H1 (cell line): ENCODE data around the gene KIAA0513. TPM values are rescaled to one million over a fixed set of nuclear protein-coding genes. Genes with fewer than 3 reads are reported as not detected.

ENCODE experiments used
- CTCF ChIA-PET: fragments of 300-600 bp; sonication (Branson Sonifier 250); formaldehyde crosslinking; loops from one replicate; lab custom pipeline; 2021; ENCODE audit not compliant: partially characterized antibody; lab: Charles Lee
- POLR2A ChIA-PET: fragments of 300-600 bp; sonication (Branson Sonifier 250); formaldehyde crosslinking; loops from one replicate; lab custom pipeline; 2021; ENCODE audit warnings: inconsistent platforms; ENCODE audit not compliant: partially characterized antibody; lab: Charles Lee
- DNase-seq, 2 experiments: peaks; one replicate each; pipeline versions ENCODE4 v3.0.0 to v3.0.0-alpha.2; 2010 to 2022; ENCODE audit warnings: low spot score in 2 of 2, low read depth in 1 of 2, mixed read lengths in 1 of 2
- FAIRE-seq: peaks from 2 replicates; lab custom pipeline; 2011; peaks lifted over from hg19 to GRCh38; lab: Jason Lieb, UNC
- H2AFZ ChIP-seq: 2 replicates; pipeline ENCODE4 v1.8.1; 2012; ENCODE audit warnings: low read length, inconsistent platforms
- H2AK5ac ChIP-seq: 2 replicates; pipeline ENCODE4 v1.6.1; 2013; ENCODE audit warnings: low read depth, low read length
- H2BK120ac ChIP-seq: replicated peaks from 2 replicates; pipeline ENCODE3; 2013; ENCODE audit warnings: low read depth, low read length, inconsistent platforms
- H2BK12ac ChIP-seq: 2 replicates; pipeline ENCODE4 v1.6.1; 2013; ENCODE audit warnings: low read depth, low read length
- H2BK15ac ChIP-seq: 2 replicates; pipeline ENCODE4 v1.6.1; 2013; ENCODE audit warnings: low read length
- H2BK20ac ChIP-seq: 2 replicates; pipeline ENCODE4 v1.6.1; 2013; ENCODE audit warnings: low read length
- H2BK5ac ChIP-seq: 2 replicates; pipeline ENCODE4 v1.6.1; 2013; ENCODE audit warnings: low read depth, low read length
- H3K14ac ChIP-seq: 2 replicates; pipeline ENCODE4 v1.6.1; 2013; ENCODE audit warnings: inconsistent platforms; ENCODE audit not compliant: insufficient read length
- H3K18ac ChIP-seq: 2 replicates; pipeline ENCODE4 v1.6.1; 2013; ENCODE audit warnings: low read length; ENCODE audit errors: extremely low read depth
- H3K23ac ChIP-seq: 2 replicates; pipeline ENCODE4 v1.6.1; 2013; ENCODE audit warnings: inconsistent platforms; ENCODE audit not compliant: insufficient read length
- H3K23me2 ChIP-seq: 2 replicates; pipeline ENCODE4 v1.6.1; 2013; ENCODE audit warnings: low read depth, low read length
- H3K27ac ChIP-seq: 2 replicates; pipeline ENCODE4 v1.6.1; 2011; ENCODE audit warnings: low read depth, low read length, inconsistent platforms
- H3K27me3 ChIP-seq, 4 experiments: replicated peaks in 1 of 4; 1 replicate in 1 of 4; 2 replicates in 3 of 4; pipeline versions ENCODE4 v1.6.1 to v1.8.1; 2011 to 2013; ENCODE audit warnings: low read length in 3 of 4, mild to moderate bottlenecking in 3 of 4, inconsistent platforms in 2 of 4, mixed read lengths in 2 of 4, moderate library complexity in 1 of 4; ENCODE audit not compliant: control insufficient read depth in 3 of 4, insufficient read depth in 3 of 4; ENCODE audit errors: extremely low read depth in 1 of 4
- H3K36me3 ChIP-seq, 4 experiments: 2 replicates each; pipeline versions ENCODE4 v1.6.1 to v1.8.1; 2011 to 2013; ENCODE audit warnings: mild to moderate bottlenecking in 4 of 4, low read length in 3 of 4, moderate library complexity in 2 of 4, control low read depth in 1 of 4, inconsistent platforms in 1 of 4; ENCODE audit not compliant: insufficient read depth in 4 of 4, control insufficient read depth in 2 of 4
- H3K4ac ChIP-seq: replicated peaks from 2 replicates; pipeline ENCODE3; 2013; ENCODE audit warnings: low read length, low read depth, mixed read lengths, inconsistent platforms; ENCODE audit not compliant: insufficient read length
- H3K4me1 ChIP-seq, 4 experiments: replicated peaks in 1 of 4; 1 replicate in 1 of 4; 2 replicates in 3 of 4; pipeline versions ENCODE4 v1.6.1 to v1.8.1; 2011 to 2013; ENCODE audit warnings: low read length in 3 of 4, inconsistent platforms in 2 of 4, mixed read lengths in 1 of 4; ENCODE audit not compliant: insufficient read depth in 4 of 4, control insufficient read depth in 3 of 4
- H3K4me2 ChIP-seq, 2 experiments: 2 replicates each; pipeline versions ENCODE4 v1.6.1 to v1.8.1; 2011 to 2013; ENCODE audit warnings: low read depth in 2 of 2, low read length in 2 of 2, control low read depth in 1 of 2, inconsistent platforms in 1 of 2, mild to moderate bottlenecking in 1 of 2; ENCODE audit not compliant: insufficient read depth in 1 of 2
- H3K4me3 ChIP-seq, 4 experiments: fragments of 200-600, 300-600 bp in 1 of 4; sonication (generic), shearing (Covaris generic), sonication (Bioruptor Twin) in 1 of 4; 2 replicates each; pipeline versions ENCODE4 v1.5.1 to v1.8.1; 2011 to 2016; ENCODE audit warnings: low read length in 4 of 4, low read depth in 3 of 4, control low read depth in 2 of 4, inconsistent platforms in 2 of 4, mild to moderate bottlenecking in 2 of 4, mixed read lengths in 1 of 4, moderate library complexity in 1 of 4; ENCODE audit not compliant: insufficient read depth in 2 of 4; ENCODE audit errors: extremely low read depth in 1 of 4
- H3K56ac ChIP-seq: replicated peaks from 2 replicates; pipeline ENCODE3; 2013; ENCODE audit warnings: low read depth, mild to moderate bottlenecking, mixed read lengths, low read length, inconsistent platforms; ENCODE audit not compliant: insufficient read length
- H3K79me1 ChIP-seq: 2 replicates; pipeline ENCODE4 v1.6.1; 2013; ENCODE audit warnings: low read depth, low read length, control low read depth
- H3K79me2 ChIP-seq, 2 experiments: 2 replicates each; pipeline versions ENCODE4 v1.6.1 to v1.8.1; 2012 to 2013; ENCODE audit warnings: low read length in 2 of 2, mild to moderate bottlenecking in 2 of 2, inconsistent platforms in 1 of 2; ENCODE audit not compliant: insufficient read depth in 2 of 2, control insufficient read depth in 1 of 2
- H3K9ac ChIP-seq, 4 experiments: replicated peaks in 1 of 4; 1 replicate in 1 of 4; 2 replicates in 3 of 4; pipeline versions ENCODE4 v1.6.1 to v1.8.1; 2011 to 2013; ENCODE audit warnings: low read depth in 3 of 4, low read length in 3 of 4, control low read depth in 2 of 4, mild to moderate bottlenecking in 2 of 4, moderate library complexity in 2 of 4, inconsistent platforms in 1 of 4; ENCODE audit errors: extremely low read depth in 1 of 4
- H3K9me3 ChIP-seq, 2 experiments: 2 replicates each; pipeline versions ENCODE4 v1.6.1 to v1.8.1; 2012 to 2013; ENCODE audit warnings: mild to moderate bottlenecking in 2 of 2, moderate library complexity in 2 of 2, control low read depth in 1 of 2, inconsistent platforms in 1 of 2, low read depth in 1 of 2, low read length in 1 of 2, mixed read lengths in 1 of 2; ENCODE audit not compliant: insufficient read depth in 2 of 2
- H4K20me1 ChIP-seq, 2 experiments: replicated peaks in 1 of 2; 2 replicates each; pipeline versions ENCODE3 to v1.8.1; 2011 to 2013; ENCODE audit warnings: inconsistent platforms in 2 of 2, low read length in 2 of 2, mild to moderate bottlenecking in 1 of 2; ENCODE audit not compliant: insufficient read depth in 2 of 2, control insufficient read depth in 1 of 2
- H4K5ac ChIP-seq: 2 replicates; pipeline ENCODE4 v1.6.1; 2013; ENCODE audit warnings: low read length, low read depth, mixed read lengths, inconsistent platforms; ENCODE audit not compliant: insufficient read length
- H4K8ac ChIP-seq: 2 replicates; pipeline ENCODE4 v1.8.0; 2013; ENCODE audit warnings: mild to moderate bottlenecking, moderate library complexity, low read length, inconsistent platforms; ENCODE audit not compliant: insufficient read depth; ENCODE audit errors: extremely low read depth
- H4K91ac ChIP-seq: replicated peaks from 2 replicates; pipeline ENCODE3; 2013; ENCODE audit warnings: low read length, mixed read lengths, inconsistent platforms; ENCODE audit not compliant: insufficient read length
- BACH1 ChIP-seq: IDR thresholded peaks from 2 replicates; pipeline ENCODE4 v1.6.1; 2012; ENCODE audit warnings: low read length, improper control_type of control experiment
- CBX5 ChIP-seq: fragments of 300-800, 300-1000 bp; sonication (generic); IDR thresholded peaks from 2 replicates; pipeline ENCODE4 v1.7.1; 2016; ENCODE audit warnings: antibody characterized with exemption, low read length, low read depth
- CHD1 ChIP-seq: IDR thresholded peaks from 2 replicates; pipeline ENCODE4 v1.6.1; 2012; ENCODE audit warnings: low read depth, low read length, improper control_type of control experiment
- CTBP2 ChIP-seq: IDR thresholded peaks from 2 replicates; pipeline ENCODE4 v1.7.0; 2011; ENCODE audit warnings: borderline replicate concordance, mild to moderate bottlenecking, moderate library complexity, mixed read lengths, low read length; ENCODE audit not compliant: insufficient read depth, insufficient read length
- EP300 ChIP-seq, 2 experiments: IDR thresholded peaks; 1 replicate in 1 of 2; 2 replicates in 1 of 2; pipeline ENCODE4 v1.6.1; 2011 to 2012; ENCODE audit warnings: low read depth in 2 of 2, low read length in 2 of 2, mild to moderate bottlenecking in 2 of 2, borderline replicate concordance in 1 of 2, inconsistent platforms in 1 of 2, moderate library complexity in 1 of 2
- FOSL1 ChIP-seq: IDR thresholded peaks from 2 replicates; pipeline ENCODE4 v1.6.1; 2011; ENCODE audit warnings: mild to moderate bottlenecking, low read depth, low read length, moderate library complexity; ENCODE audit not compliant: insufficient read depth
- RNF2 ChIP-seq: fragments of 200-900, 300-1000 bp; sonication (generic); IDR thresholded peaks from 2 replicates; pipeline ENCODE4 v1.7.1; 2016; ENCODE audit warnings: borderline replicate concordance, low read depth, mild to moderate bottlenecking, antibody characterized with exemption, low read length; ENCODE audit not compliant: poor library complexity, severe bottlenecking; ENCODE audit errors: missing control alignments
- SIX5 ChIP-seq: IDR thresholded peaks from 2 replicates; pipeline ENCODE4 v1.6.1; 2011; ENCODE audit warnings: mild to moderate bottlenecking, low read depth, low read length
- WGBS, 2 experiments: shearing (Covaris generic) in 1 of 2; methylation state at CpG; one replicate each; pipeline versions ENCODE4 v1.1.6 to v1.1.7; 2013 to 2015; ENCODE audit warnings: low lambda C conversion rate in 2 of 2, mixed read lengths in 2 of 2, inconsistent platforms in 1 of 2, low coverage in 1 of 2, missing lambda C conversion rate in 1 of 2; ENCODE audit not compliant: insufficient replicate concordance in 2 of 2, insufficient coverage in 1 of 2, insufficient read length in 1 of 2; ENCODE audit errors: extremely low coverage in 1 of 2, missing lambda C conversion rate in 1 of 2; 5-methylcytosine and 5-hydroxymethylcytosine counted together
- polyA plus RNA-seq, 7 experiments: library from polyadenylated mRNA; depleted of rRNA in 3 of 7; stranded (reverse) in 5 of 7; unstranded in 2 of 7; fragments of >200 nt in 5 of 7; fragments of 200-250 nt in 2 of 7; gene quantifications; 1 replicate in 5 of 7; 2 replicates in 1 of 7; 4 replicates in 1 of 7; pipeline versions ENCODE4 v1.2.1 to v1.2.3, GENCODE V29; 2011 to 2013; ENCODE audit warnings: missing spikeins in 2 of 7, mixed read lengths in 2 of 7
- total RNA-seq: library from RNA; stranded (reverse); fragmentation: NEBNext Ultra II Directional; extraction: Animal tissue kit (Norgen Biotek cat#: 25700); gene quantifications from 2 replicates; pipeline ENCODE4 v1.2.1, GENCODE V29; 2021

Gene KIAA0513
- total and polyA plus RNA-seq, 2 of the 8 experiments (the other 6 are each of a cell fraction or from before 2014, with no cell fraction given): 2.1 to 6.1 TPM

- Histone ChIP-seq H2BK12ac (no peak overlapping the region), H3K9me3 (no peaks in the 10 kb centered on the region), H2AFZ (no peak overlapping the region), H3K36me3 (no peaks in the 10 kb centered on the region), H3K18ac (no peak overlapping the region), H3K14ac (no peak overlapping the region), H2AK5ac (no peak overlapping the region), H4K20me1 (no peaks in the 10 kb centered on the region), H3K27ac (no peak overlapping the region), H3K4me2 (no peak overlapping the region), H2BK20ac (no peak overlapping the region), H3K4ac (no peak overlapping the region), H4K5ac (no peak overlapping the region), H3K9ac (no peak overlapping the region), H3K4me3 (no peak overlapping the region), H2BK120ac (no peak overlapping the region), H3K4me1 (no peaks in the 10 kb centered on the region), H3K23me2 (no peaks in the 10 kb centered on the region), H4K8ac (no peak overlapping the region), H3K79me1 (no peaks in the 10 kb centered on the region), H3K79me2 (no peaks in the 10 kb centered on the region), H3K23ac (no peak overlapping the region), H2BK15ac (no peak overlapping the region), H2BK5ac (no peak overlapping the region), H3K56ac (no peak overlapping the region), H4K91ac (no peak overlapping the region), H3K27me3 (peaks cover 0 to 4% (median 1%) of the 10 kb centered on the region in 4 experiments; a peak in 1 of 7 replicates)
- FAIRE-seq: no peak
- no peak for DNase-seq
- ChIA-PET CTCF (interaction anchor here (0.9 to 2.9 kb wide), 3 partner anchors 9 to 38 kb away, joined by 3 to 9 read pairs (median 3); no protein-coding TSS in a partner anchor), POLR2A (no interaction called here)
- 86% methylated on average over 9 of the region's 9 CpGs; no CpG with 5 or more reads in 1 of the 2 experiments for WGBS, 2 experiments
- TF ChIP-seq BACH1 (no peak), CHD1 (no peak), CBX5 (no peak), EP300 (IDR thresholded peaks at IDR 0.05; ENCODE audit: borderline replicate concordance in 1 of 2, low read depth in 2 of 2, low read length in 2 of 2) (no peak), FOSL1 (no peak), RNF2 (no peak), SIX5 (no peak), CTBP2 (no peak)
Measured at GRCh38 chr16:85092309-85092708, 64.7 kb downstream of the KIAA0513 start.
